ENCODE data around the gene ZNF32. TPM values are rescaled to one million over a fixed set of nuclear protein-coding genes. Genes with fewer than 3 reads are reported as not detected.

ZNF32 gene
- total RNA-seq, 1 donor from 2014 or later, result 46.7 TPM

DNA sequence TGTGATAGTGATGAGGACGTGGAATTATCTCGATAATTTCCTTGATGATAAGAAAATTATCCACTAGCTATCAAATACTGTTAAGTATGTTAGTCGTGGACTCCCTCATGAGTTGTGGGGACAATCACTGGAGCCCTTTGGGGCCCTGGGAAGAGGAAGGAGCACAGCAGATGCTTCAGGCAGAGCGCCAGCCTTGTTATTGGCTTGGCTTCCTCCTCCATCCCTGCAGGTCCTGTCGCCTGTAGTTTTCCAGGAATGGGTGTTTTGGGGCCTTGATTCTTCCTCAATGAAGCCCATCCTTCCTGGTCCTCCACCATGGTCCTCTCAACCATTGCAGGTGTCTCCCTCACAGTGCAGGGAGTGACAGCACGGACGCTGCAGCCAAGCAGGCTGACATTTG, 32.5 kb upstream of the ZNF32 start:
- H3K4me1 Mint-ChIP-seq, result no peaks in the 10 kb centered on the region
- H3K27ac Mint-ChIP-seq, result no peak overlapping the region
- H3K4me3 Mint-ChIP-seq, result no peak overlapping the region
- peaks cover 35% of the 10 kb centered on the region for H3K27me3 Mint-ChIP-seq (ENCODE audit: low read depth)
- no peaks in the 10 kb centered on the region for H3K36me3 Mint-ChIP-seq
- DNase-seq (ENCODE audit: low spot score in 2 of 2, unreplicated experiment in 2 of 2), result no peak
- no peaks in the 10 kb centered on the region for H3K9me3 Mint-ChIP-seq
- TF ChIP-seq, protein P1, sequence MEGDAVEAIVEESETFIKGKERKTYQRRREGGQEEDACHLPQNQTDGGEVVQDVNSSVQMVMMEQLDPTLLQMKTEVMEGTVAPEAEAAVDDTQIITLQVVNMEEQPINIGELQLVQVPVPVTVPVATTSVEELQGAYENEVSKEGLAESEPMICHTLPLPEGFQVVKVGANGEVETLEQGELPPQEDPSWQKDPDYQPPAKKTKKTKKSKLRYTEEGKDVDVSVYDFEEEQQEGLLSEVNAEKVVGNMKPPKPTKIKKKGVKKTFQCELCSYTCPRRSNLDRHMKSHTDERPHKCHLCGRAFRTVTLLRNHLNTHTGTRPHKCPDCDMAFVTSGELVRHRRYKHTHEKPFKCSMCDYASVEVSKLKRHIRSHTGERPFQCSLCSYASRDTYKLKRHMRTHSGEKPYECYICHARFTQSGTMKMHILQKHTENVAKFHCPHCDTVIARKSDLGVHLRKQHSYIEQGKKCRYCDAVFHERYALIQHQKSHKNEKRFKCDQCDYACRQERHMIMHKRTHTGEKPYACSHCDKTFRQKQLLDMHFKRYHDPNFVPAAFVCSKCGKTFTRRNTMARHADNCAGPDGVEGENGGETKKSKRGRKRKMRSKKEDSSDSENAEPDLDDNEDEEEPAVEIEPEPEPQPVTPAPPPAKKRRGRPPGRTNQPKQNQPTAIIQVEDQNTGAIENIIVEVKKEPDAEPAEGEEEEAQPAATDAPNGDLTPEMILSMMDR (IDR thresholded peaks at IDR 0.05; ENCODE audit: unreplicated experiment), result no peak

DNA sequence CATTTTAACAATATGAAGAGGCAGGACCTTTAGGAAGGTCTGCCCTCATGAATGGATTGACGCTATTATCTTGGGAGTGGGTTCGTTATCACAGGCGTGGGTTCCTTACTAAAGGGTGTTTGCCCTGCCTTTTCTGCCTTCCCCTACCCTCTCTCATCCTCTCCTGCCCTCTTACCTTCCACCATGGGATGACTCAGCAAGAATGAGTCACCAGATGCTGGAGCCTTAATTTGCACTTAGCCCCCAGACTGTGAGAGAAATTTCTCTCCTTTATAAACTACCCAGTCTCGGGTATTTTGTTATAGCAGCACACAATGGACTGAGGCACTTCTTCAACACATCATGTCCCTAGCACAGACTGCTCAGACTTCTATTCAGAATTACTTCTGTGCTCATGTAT, 31.4 kb upstream of the ZNF32 start:
- DNase-seq (ENCODE audit: low spot score in 2 of 2, unreplicated experiment in 2 of 2), result no peak
- H3K36me3 Mint-ChIP-seq, result no peaks in the 10 kb centered on the region
- TF ChIP-seq, protein P1 (IDR thresholded peaks at IDR 0.05; ENCODE audit: unreplicated experiment), result no peak
- no peak overlapping the region for H3K27ac Mint-ChIP-seq
- no peak overlapping the region for H3K4me3 Mint-ChIP-seq
- H3K9me3 Mint-ChIP-seq, result no peaks in the 10 kb centered on the region
- peaks cover 32% of the 10 kb centered on the region for H3K27me3 Mint-ChIP-seq (ENCODE audit: low read depth)
- no peaks in the 10 kb centered on the region for H3K4me1 Mint-ChIP-seq

DNA sequence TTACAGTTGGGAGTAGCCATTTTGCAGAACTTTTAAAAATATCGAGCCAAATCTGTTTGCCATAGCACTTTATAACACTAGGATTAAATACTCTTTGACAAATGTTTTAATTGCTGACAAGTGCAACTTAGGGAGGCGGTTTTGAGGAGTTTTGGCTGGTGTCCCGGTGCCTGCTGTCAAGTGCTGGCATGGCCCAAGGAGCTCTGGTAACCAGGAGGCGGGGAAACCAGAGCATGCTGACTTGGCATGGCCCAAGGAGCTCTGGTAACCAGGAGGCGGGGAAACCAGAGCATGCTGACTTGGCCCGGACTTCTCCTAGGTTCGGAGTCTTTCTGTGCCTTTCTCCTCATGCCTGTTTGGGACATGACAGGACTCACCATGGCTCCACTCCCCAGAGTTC, 30.8 kb upstream of the ZNF32 start:
- no peaks in the 10 kb centered on the region for H3K36me3 Mint-ChIP-seq
- DNase-seq (ENCODE audit: low spot score in 2 of 2, unreplicated experiment in 2 of 2), result no peak

DNA sequence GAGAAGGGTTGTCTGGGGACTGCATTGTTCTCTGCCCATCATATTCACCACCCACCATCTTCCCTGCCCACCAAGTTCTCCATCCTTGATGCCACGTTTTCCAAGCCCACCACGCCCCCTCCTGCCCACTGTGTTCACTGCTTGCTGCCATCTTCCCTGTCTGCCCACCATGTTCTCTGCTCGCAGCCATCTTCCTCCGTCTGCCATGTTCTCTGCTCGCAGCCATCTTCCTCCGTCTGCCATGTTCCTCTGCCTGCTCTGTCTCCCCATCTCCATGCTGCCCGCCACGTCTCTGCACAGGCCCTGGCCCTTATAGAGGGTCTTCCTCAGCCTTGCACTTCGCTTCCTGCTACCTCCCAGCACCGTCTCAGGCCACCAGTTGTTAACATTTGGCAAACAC, 30.0 kb upstream of the ZNF32 start:
- no peak overlapping the region for H3K4me3 Mint-ChIP-seq
- no peak for DNase-seq (ENCODE audit: low spot score in 2 of 2, unreplicated experiment in 2 of 2)

More for the DNA sequence above, 30.8 kb upstream of the ZNF32 start:
- H3K27me3 Mint-ChIP-seq (ENCODE audit: low read depth), result peaks cover 30% of the 10 kb centered on the region
- no peaks in the 10 kb centered on the region for H3K9me3 Mint-ChIP-seq
- H3K27ac Mint-ChIP-seq, result no peak overlapping the region
- H3K4me3 Mint-ChIP-seq, result no peak overlapping the region
- TF ChIP-seq, protein P1 (IDR thresholded peaks at IDR 0.05; ENCODE audit: unreplicated experiment), result no peak
- H3K4me1 Mint-ChIP-seq, result no peaks in the 10 kb centered on the region

DNA sequence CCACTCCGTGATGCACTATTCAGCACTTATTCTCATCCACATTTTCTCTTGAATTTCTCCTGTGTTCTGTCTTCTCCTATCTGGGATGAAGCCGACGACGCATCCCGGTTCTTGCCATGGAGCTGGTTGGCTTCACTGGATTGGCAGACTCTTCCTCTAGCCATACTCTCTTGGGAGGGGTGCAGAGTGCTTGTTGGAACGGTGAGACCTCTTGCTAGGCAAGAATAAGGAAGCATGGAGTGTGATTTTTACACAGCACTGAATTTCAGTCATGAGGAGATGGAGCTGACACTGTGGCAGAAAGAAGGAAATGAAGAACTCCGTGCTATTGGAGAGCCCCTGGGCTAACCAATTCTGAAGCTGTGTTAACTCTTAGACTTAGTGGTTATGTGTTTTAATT, 28.2 kb upstream of the ZNF32 start:
- Mint-ChIP-seq H3K27ac (no peak overlapping the region), H3K27me3 (ENCODE audit: low read depth) (peaks cover 16% of the 10 kb centered on the region), H3K4me3 (no peak overlapping the region), H3K4me1 (no peaks in the 10 kb centered on the region), H3K36me3 (no peaks in the 10 kb centered on the region), H3K9me3 (no peaks in the 10 kb centered on the region)
- TF ChIP-seq, protein P1 (IDR thresholded peaks at IDR 0.05; ENCODE audit: unreplicated experiment), result no peak
- no peak for DNase-seq (ENCODE audit: low spot score in 2 of 2, unreplicated experiment in 2 of 2)

More for the DNA sequence above, 30.0 kb upstream of the ZNF32 start:
- Mint-ChIP-seq H3K27ac (no peak overlapping the region), H3K9me3 (no peaks in the 10 kb centered on the region), H3K4me1 (no peaks in the 10 kb centered on the region), H3K27me3 (ENCODE audit: low read depth) (peaks cover 27% of the 10 kb centered on the region), H3K36me3 (no peaks in the 10 kb centered on the region)
- TF ChIP-seq, protein P1 (IDR thresholded peaks at IDR 0.05; ENCODE audit: unreplicated experiment), result no peak

DNA sequence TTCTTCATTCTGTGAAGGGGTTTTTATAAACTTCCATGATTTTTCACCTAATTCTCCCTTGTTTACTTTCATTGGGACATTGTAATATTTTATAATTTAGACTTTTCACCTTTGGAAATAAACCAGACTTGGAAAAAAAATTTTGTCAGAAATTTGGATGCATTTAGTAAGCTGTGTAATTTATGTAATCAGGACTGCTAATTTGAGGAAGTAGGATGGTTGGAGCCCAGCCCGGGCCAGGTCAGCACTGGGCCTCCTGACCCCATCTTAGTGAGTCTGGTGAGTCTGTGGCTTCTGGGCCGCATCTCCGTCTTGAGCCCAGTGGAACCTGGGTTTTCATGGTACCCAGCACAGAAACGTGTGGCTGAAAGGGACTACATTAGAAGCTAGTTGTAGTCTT, 27.6 kb upstream of the ZNF32 start:
- no peak for DNase-seq (ENCODE audit: low spot score in 2 of 2, unreplicated experiment in 2 of 2)
- Mint-ChIP-seq H3K27me3 (ENCODE audit: low read depth) (peaks cover 15% of the 10 kb centered on the region), H3K4me3 (no peak overlapping the region), H3K36me3 (no peaks in the 10 kb centered on the region), H3K27ac (no peak overlapping the region), H3K9me3 (no peaks in the 10 kb centered on the region), H3K4me1 (no peaks in the 10 kb centered on the region)
- TF ChIP-seq, protein P1 (IDR thresholded peaks at IDR 0.05; ENCODE audit: unreplicated experiment), result no peak

All from mesothelial cell of epicardium (in vitro differentiated cells).